Psoas muscle (tissue), 8 donors: ENCODE measurements around the gene TBC1D5. TPM values are rescaled to one million over a fixed set of nuclear protein-coding genes. Genes with fewer than 3 reads are reported as not detected.
A peak's percentile ranks its signal among the peaks of the same experiment; 100 is the strongest.
"Not testable (repeated sequence)": the region's sequence is repeated elsewhere in the genome, so short reads cannot be mapped to it uniquely, and the experiment has no call there.

Source experiments
- ATAC-seq, 4 donors: fragments of 200-7000 bp; cut with Tn5 transposase; one replicate each; pipeline ENCODE4 v1.9.1; 2020; ENCODE audit warnings: moderate library complexity in 3 of 4, mild to moderate bottlenecking in 2 of 4
- DNase-seq, 2 donors: peaks; one replicate each; pipeline ENCODE4 v3.0.0-alpha.2; 2020
- H3K27ac ChIP-seq: fragments of 200-600 bp; one replicate; pipeline ENCODE4 v1.8.0; 2022
- H3K27me3 ChIP-seq, 3 donors: fragments of 200-600 bp in 1 of 3; one replicate each; pipeline versions ENCODE4 v1.6.1 to v1.8.0; 2013 to 2022; ENCODE audit warnings: low read length in 2 of 3, mild to moderate bottlenecking in 2 of 3, moderate library complexity in 1 of 3; ENCODE audit not compliant: insufficient read depth in 3 of 3
- H3K36me3 ChIP-seq, 2 donors: fragments of 200-600 bp in 1 of 2; one replicate each; pipeline versions ENCODE4 v1.6.1 to v1.8.0; 2013 to 2022; ENCODE audit warnings: low read depth in 1 of 2, mild to moderate bottlenecking in 1 of 2, moderate library complexity in 1 of 2; ENCODE audit not compliant: insufficient read depth in 1 of 2
- H3K4me1 ChIP-seq: fragments of 200-600 bp; one replicate; pipeline ENCODE4 v1.8.0; 2022
- H3K4me3 ChIP-seq: fragments of 200-600 bp; one replicate; pipeline ENCODE4 v1.8.0; 2022; ENCODE audit warnings: mild to moderate bottlenecking
- H3K9me3 ChIP-seq: fragments of 200-600 bp; one replicate; pipeline ENCODE4 v1.8.0; 2022
- WGBS, 3 donors: extraction: QIAGEN DNeasy Blood & Tissue Kit; methylation state at CpG; one replicate each; pipeline versions ENCODE4 v1.1.6 to v1.1.7; 2013; 5-methylcytosine and 5-hydroxymethylcytosine counted together
- intact Hi-C, 2 donors: fragments of 100-400 bp; cut with DNase I; formaldehyde crosslinking; loops; one replicate each; pipeline versions ENCODE4 v1.11.0 to v1.14.2; 2022
- polyA plus RNA-seq, 3 donors: library from polyadenylated mRNA; stranded (reverse); fragments of 200-250 nt; gene quantifications; one replicate each; pipeline ENCODE4 v1.2.3, GENCODE V29; 2013
- total RNA-seq, 4 donors: library from RNA; stranded (reverse); fragmentation: NEBNext Ultra II Directional in 2 of 4; extraction: Animal tissue kit (Norgen Biotek cat#: 25700) in 2 of 4; gene quantifications; one replicate each; pipeline versions ENCODE4 v1.2.1 to v1.2.4, GENCODE V29; 2021 to 2023
- TF ChIP-seq, protein P1 (sequence below): fragments of 200-600 bp; IDR thresholded peaks from one replicate; pipeline ENCODE4 v1.8.0; 2022; ENCODE audit warnings: antibody characterized with exemption
- donor health status: healthy with polysubstance abuse.
- donor health status: DM: no; HTN: no; CAD: no; lungs with moderate emphysema.
- donor health status: Bipolar disorder and iron deficiency.
- donor health status: healthy.
- donor health status: DM: yes; HTN: yes; CAD: no.
- donor health status: DM: no; HTN: no; CAD: no.
- donor health status: DM: no; HTN: no; CAD: no.
- donor health status: DM: yes; HTN: yes; CAD: no.

The TBC1D5 gene
- total and polyA plus RNA-seq, 7 donors: 4.3 to 20.4 (median 13.3) TPM

DNA sequence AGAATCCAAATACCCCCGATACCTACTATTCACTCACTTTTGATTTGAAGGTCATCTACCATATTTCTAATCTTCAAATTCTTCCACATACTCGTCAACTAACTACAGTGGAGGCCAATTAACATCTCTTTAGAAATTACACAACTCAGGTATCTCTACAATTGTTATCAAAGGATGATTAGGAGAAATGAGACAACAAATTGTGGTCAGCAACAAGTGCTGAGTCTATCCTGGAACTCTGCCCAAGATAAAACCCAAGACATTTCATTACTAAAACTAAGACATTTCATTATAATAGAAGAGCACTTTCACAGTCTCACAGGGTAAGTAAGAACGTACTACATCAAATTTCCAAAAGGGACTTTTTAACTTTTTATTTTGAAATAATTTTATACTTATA, 100.0 kb downstream of the TBC1D5 start:
- intact Hi-C loops: loop anchor here (5.0 to 10.0 kb wide), 2 partner anchors 100 to 202 kb away; partner anchors contain the start of gene TBC1D5 (in 1 of the 2)
- TF ChIP-seq, protein P1, sequence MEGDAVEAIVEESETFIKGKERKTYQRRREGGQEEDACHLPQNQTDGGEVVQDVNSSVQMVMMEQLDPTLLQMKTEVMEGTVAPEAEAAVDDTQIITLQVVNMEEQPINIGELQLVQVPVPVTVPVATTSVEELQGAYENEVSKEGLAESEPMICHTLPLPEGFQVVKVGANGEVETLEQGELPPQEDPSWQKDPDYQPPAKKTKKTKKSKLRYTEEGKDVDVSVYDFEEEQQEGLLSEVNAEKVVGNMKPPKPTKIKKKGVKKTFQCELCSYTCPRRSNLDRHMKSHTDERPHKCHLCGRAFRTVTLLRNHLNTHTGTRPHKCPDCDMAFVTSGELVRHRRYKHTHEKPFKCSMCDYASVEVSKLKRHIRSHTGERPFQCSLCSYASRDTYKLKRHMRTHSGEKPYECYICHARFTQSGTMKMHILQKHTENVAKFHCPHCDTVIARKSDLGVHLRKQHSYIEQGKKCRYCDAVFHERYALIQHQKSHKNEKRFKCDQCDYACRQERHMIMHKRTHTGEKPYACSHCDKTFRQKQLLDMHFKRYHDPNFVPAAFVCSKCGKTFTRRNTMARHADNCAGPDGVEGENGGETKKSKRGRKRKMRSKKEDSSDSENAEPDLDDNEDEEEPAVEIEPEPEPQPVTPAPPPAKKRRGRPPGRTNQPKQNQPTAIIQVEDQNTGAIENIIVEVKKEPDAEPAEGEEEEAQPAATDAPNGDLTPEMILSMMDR: no peak
- Histone ChIP-seq H3K4me3 (no peak overlapping the region), H3K27ac (no peak overlapping the region), H3K36me3 (no peaks in the 10 kb centered on the region), H3K27me3 (no peaks in the 10 kb centered on the region), H3K9me3 (no peaks in the 10 kb centered on the region), H3K4me1 (peaks cover 27% of the 10 kb centered on the region)
- 94 to 98% (median 96%) methylated on average over 3 of the region's 3 CpGs for WGBS, 3 donors
- ATAC-seq (no peak), DNase-seq (no peak)

DNA sequence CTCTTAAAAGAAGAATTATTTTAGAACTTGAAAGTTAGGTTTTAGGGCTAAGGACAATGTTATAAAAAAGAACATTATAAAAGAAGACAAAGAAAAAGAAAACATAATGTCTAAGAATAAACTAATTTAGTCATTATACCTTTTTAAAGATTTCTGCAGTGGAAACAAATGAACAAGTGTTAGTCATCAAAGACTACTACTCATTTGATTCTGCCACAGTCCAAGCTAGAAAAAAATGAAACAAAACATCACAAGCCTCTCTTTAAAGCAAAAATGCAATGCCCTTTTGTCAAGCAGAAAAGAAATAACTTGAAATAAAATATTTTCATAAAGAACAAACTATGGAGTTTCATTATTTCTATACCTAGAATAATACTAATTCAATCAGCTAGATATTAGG, 102.0 kb downstream of the TBC1D5 start:
- no peak overlapping the region for H3K27ac ChIP-seq

DNA sequence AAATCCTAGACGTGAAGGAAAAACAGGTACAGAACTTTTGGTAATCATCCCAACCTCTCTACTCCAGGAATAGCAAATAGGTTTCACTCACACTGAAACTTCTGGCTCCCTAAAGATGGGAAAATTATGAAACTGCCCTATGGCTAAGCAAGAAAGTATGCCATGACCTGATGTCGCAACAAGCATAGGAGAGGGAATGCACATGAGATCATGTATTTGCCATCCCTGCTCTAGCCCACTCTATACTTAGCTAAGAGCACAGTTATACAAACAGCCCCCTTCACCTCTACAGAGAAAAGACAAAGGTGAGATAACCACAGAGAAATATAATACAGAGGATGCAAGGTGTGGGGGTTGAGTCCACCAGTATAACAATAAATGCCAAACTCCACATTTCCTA, 102.7 kb downstream of the TBC1D5 start:
- intact Hi-C loops: loop anchor here (5.0 to 10.0 kb wide), 2 partner anchors 103 to 205 kb away; partner anchors contain the start of gene TBC1D5 (in 1 of the 2)
- no peak overlapping the region for H3K27ac ChIP-seq
- DNase-seq (no peak), ATAC-seq (peak; percentile 77 to 96 (median 95))
- no peaks in the 10 kb centered on the region for H3K27me3 ChIP-seq
- 51 to 71% (median 64%) methylated on average over 2 of the region's 2 CpGs for WGBS, 3 donors
- H3K36me3 ChIP-seq: no peaks in the 10 kb centered on the region
- TF ChIP-seq, protein P1: no peak
- H3K4me1 ChIP-seq: peaks cover 35% of the 10 kb centered on the region
- H3K4me3 ChIP-seq: no peak overlapping the region
- no peaks in the 10 kb centered on the region for H3K9me3 ChIP-seq

More for the DNA sequence above, 102.0 kb downstream of the TBC1D5 start:
- ATAC-seq: no peak
- intact Hi-C loops: loop anchor here (5.0 to 10.0 kb wide), 2 partner anchors 102 to 204 kb away; partner anchors contain the start of gene TBC1D5 (in 1 of the 2)
- Histone ChIP-seq H3K4me1 (peaks cover 31% of the 10 kb centered on the region), H3K4me3 (no peak overlapping the region), H3K36me3 (no peaks in the 10 kb centered on the region), H3K27me3 (no peaks in the 10 kb centered on the region), H3K9me3 (no peaks in the 10 kb centered on the region)
- TF ChIP-seq, protein P1: no peak
- no peak for DNase-seq

DNA sequence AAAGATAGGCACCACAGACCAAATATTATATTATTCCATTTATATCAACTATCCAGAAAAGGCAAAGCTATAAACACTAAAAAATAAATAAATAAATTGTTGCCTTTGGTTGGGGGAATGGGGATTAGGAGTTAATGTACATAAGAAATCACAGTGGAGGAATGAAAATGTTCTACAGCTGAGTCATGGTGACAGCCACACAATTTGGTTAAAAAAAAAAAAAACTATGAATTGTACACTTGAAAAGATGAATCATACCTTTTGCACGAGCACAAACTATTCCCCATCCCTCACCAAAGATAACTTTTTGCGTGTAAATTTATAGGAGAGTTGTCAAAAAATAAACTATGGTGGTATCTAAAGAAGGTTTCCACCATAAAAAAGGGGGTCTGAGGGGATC, 103.2 kb downstream of the TBC1D5 start:
- Histone ChIP-seq H3K27ac (no peak overlapping the region), H3K27me3 (no peaks in the 10 kb centered on the region), H3K4me3 (no peak overlapping the region), H3K4me1 (peaks cover 35% of the 10 kb centered on the region), H3K36me3 (no peaks in the 10 kb centered on the region), H3K9me3 (no peaks in the 10 kb centered on the region)
- TF ChIP-seq, protein P1: no peak
- intact Hi-C loops: no loop called here
- WGBS, 3 donors: 90 to 100% (median 95%) methylated on average over 2 of the region's 2 CpGs
- DNase-seq (no peak), ATAC-seq (no peak)

DNA sequence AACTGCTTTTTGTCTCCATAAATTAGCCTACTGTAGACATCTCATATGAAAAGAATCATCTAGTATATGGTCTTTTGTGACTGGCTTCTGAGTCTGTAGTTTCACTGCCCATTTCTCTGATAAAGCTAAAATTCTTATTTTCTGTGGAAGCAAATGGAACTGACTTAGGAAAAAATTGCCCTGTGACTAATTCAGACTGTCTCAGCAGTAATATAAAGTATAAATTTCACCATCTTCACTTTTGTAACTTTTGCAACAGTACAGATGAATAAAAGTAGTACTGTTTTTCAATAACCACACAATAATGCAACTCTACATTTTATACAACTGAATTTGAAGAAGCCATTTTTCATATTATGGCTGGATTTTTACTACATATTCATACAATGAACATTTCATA, 104.1 kb downstream of the TBC1D5 start:
- TF ChIP-seq, protein P1: no peak
- H3K9me3 ChIP-seq: no peaks in the 10 kb centered on the region
- H3K4me3 ChIP-seq: no peak overlapping the region
- no peak for DNase-seq
- peaks cover 35% of the 10 kb centered on the region for H3K4me1 ChIP-seq
- no peak overlapping the region for H3K27ac ChIP-seq
- no peak for ATAC-seq
- intact Hi-C loops: no loop called here
- H3K36me3 ChIP-seq: no peaks in the 10 kb centered on the region
- no peaks in the 10 kb centered on the region for H3K27me3 ChIP-seq

DNA sequence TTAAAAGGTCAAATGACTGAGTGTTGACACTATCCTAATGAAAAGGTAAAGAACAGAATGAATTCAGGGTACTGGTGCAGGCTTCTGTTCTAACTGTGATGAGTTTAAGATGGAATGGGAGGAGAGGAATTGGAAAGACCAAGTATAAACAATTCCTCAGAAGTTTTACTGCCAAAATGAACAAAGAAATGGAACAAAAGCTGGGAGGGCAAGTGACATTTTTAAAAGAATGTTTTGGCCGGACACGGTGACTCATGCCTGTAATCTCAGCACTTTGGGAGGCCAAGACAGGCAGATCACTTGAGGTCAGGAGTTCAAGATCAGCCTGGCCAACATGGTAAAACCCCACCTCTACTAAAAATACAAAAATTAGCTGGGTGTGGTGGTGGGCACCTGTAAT, 106.8 kb downstream of the TBC1D5 start:
- DNase-seq, intact Hi-C loops, ATAC-seq, H3K27me3 ChIP-seq, H3K9me3 ChIP-seq, H3K36me3 ChIP-seq, H3K4me3 ChIP-seq: not testable (repeated sequence)
- H3K4me1 ChIP-seq: peaks cover 51% of the 10 kb centered on the region
- WGBS, 3 donors: 13 to 26% (median 16%) methylated on average over 2 of the region's 2 CpGs
- peak overlapping the region; percentile 25 for H3K27ac ChIP-seq
